Fibroblast of skin of back (primary cell): Measurements from ENCODE around the gene OPN3. TPM values are rescaled to one million over a fixed set of nuclear protein-coding genes. Genes with fewer than 3 reads are reported as not detected.
A peak's percentile ranks its signal among the peaks of the same experiment; 100 is the strongest.
"Not testable (repeated sequence)": the region's sequence is repeated elsewhere in the genome, so short reads cannot be mapped to it uniquely, and the experiment has no call there.

ENCODE experiments used
- DNase-seq: peaks from one replicate; pipeline ENCODE4 v3.0.0-alpha.2; 2013
- polyA plus RNA-seq, 2 experiments: library from polyadenylated mRNA; unstranded; fragments of 120-200 nt; gene quantifications; one replicate each; pipeline ENCODE4 v1.2.1, GENCODE V29; 2013; ENCODE audit not compliant: insufficient read length in 2 of 2

Gene OPN3
- 9.1 TPM for polyA plus RNA-seq (2013, experiment 1 of 2; ENCODE audit: insufficient read length)
- polyA plus RNA-seq (2013, experiment 2 of 2; ENCODE audit: insufficient read length), result 9.4 TPM

GRCh38 chr1:241640149-241640866, at the start of gene OPN3, which contains the start of gene CHML:
TSS of gene OPN3 (minus strand) at chr1:241640369. CDS start at chr1:241640254, 115 bp downstream.
TSS of gene CHML (minus strand) at chr1:241640369. CDS start at chr1:241635766, 4,603 bp downstream.
- DNase-seq, result peak; percentile 86

- peak; percentile 52 for DNase-seq
Measured at GRCh38 chr1:241688940-241689368, 48.8 kb upstream of the OPN3 start.

- no peak for DNase-seq
Measured at GRCh38 chr1:241684108-241684507, 43.9 kb upstream of the OPN3 start.

- no peak for DNase-seq
Measured at GRCh38 chr1:241682921-241683320, 42.8 kb upstream of the OPN3 start.

GRCh38 chr1:241681861-241682448, 41.8 kb upstream of the OPN3 start:
- not testable (repeated sequence) for DNase-seq

GRCh38 chr1:241679961-241680360, 39.8 kb upstream of the OPN3 start:
- DNase-seq, result no peak

- no peak for DNase-seq
Measured at GRCh38 chr1:241679404-241679803, 39.2 kb upstream of the OPN3 start.

- DNase-seq, result no peak
Measured at GRCh38 chr1:241678536-241678935, 38.4 kb upstream of the OPN3 start.

- no peak for DNase-seq
Measured at GRCh38 chr1:241677201-241677600, 37.0 kb upstream of the OPN3 start.

- no peak for DNase-seq
Measured at GRCh38 chr1:241675983-241676382, 35.8 kb upstream of the OPN3 start.

GRCh38 chr1:241674805-241675384, 34.7 kb upstream of the OPN3 start:
- DNase-seq, result no peak

GRCh38 chr1:241672301-241672700, 32.1 kb upstream of the OPN3 start:
- no peak for DNase-seq

GRCh38 chr1:241666419-241666818, 26.2 kb upstream of the OPN3 start:
- no peak for DNase-seq

- DNase-seq, result no peak
Measured at GRCh38 chr1:241660424-241660972, 20.3 kb upstream of the OPN3 start.

GRCh38 chr1:241659016-241659415, 18.8 kb upstream of the OPN3 start:
- DNase-seq, result not testable (repeated sequence)

- peak; percentile 27 for DNase-seq
Measured at GRCh38 chr1:241658081-241658793, 18.1 kb upstream of the OPN3 start.

- DNase-seq, result no peak
Measured at GRCh38 chr1:241654641-241655040, 14.5 kb upstream of the OPN3 start.

- DNase-seq, result no peak
Measured at GRCh38 chr1:241654019-241654418, 13.8 kb upstream of the OPN3 start.

GRCh38 chr1:241652012-241652411, 11.8 kb upstream of the OPN3 start, which contains the start of gene WDR64:
TSS of gene WDR64 (plus strand) at chr1:241652281. CDS start at chr1:241652485, 204 bp downstream.
- no peak for DNase-seq

- DNase-seq, result no peak
Measured at GRCh38 chr1:241648159-241648558, 8.0 kb upstream of the OPN3 start.

- peak; percentile 84 for DNase-seq
Measured at GRCh38 chr1:241647658-241648057, 7.5 kb upstream of the OPN3 start.

- no peak for DNase-seq
Measured at GRCh38 chr1:241646201-241646600, 6.0 kb upstream of the OPN3 start.
